WI38 (cell line): ENCODE measurements around the gene IL36RN.

Source experiments
- H3K4me3 ChIP-seq: 2 replicates; pipeline ENCODE4 v1.5.1; 2011; ENCODE audit warnings: low read depth, mild to moderate bottlenecking, control low read depth, low read length
- TF ChIP-seq, protein P1 (sequence below): IDR thresholded peaks from 2 replicates; pipeline ENCODE4 v1.5.1; 2012; ENCODE audit warnings: low read depth, mild to moderate bottlenecking, control low read depth, low read length

IL36RN gene

DNA sequence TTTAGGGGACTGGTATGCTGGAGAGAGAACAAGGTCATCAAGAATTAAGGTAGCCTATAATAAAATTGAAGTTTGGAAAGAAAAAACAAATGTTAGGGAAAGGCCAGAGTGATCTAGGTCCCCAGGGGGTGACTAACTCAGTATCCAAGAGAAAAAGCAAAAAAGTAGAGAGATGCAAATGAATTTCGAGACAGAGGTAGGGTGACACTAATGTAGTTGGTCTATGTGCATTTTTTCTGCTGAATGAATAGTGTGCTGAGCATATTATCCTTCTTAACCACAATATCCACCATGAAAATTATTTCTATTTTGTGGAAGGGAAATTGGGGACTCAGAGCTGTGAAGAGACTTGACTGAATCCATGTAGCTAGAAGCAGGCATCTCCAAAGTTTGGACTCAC, 44.0 kb upstream of the IL36RN start:
- TF ChIP-seq, protein P1, sequence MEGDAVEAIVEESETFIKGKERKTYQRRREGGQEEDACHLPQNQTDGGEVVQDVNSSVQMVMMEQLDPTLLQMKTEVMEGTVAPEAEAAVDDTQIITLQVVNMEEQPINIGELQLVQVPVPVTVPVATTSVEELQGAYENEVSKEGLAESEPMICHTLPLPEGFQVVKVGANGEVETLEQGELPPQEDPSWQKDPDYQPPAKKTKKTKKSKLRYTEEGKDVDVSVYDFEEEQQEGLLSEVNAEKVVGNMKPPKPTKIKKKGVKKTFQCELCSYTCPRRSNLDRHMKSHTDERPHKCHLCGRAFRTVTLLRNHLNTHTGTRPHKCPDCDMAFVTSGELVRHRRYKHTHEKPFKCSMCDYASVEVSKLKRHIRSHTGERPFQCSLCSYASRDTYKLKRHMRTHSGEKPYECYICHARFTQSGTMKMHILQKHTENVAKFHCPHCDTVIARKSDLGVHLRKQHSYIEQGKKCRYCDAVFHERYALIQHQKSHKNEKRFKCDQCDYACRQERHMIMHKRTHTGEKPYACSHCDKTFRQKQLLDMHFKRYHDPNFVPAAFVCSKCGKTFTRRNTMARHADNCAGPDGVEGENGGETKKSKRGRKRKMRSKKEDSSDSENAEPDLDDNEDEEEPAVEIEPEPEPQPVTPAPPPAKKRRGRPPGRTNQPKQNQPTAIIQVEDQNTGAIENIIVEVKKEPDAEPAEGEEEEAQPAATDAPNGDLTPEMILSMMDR, result no peak
- no peak overlapping the region for H3K4me3 ChIP-seq

DNA sequence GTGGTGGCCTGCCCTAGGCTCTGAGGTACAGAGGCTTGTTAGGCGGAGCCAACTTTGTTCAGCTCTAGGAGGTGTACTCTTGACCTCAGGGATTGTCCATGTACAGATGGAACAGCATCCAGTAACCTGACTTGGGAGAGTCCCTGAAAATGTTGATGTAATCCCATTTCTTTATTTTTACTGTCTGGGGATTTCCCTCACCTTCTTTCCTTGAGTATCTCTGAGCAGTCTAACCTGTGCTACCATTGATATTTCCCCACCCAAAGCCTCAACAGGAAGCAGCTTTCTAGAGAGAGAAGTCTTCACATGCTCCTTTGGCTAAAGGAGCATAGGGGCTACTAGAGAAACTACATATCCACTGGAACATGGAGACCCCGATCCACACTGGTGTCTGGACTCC, 43.3 kb upstream of the IL36RN start:
- H3K4me3 ChIP-seq, result no peak overlapping the region
- TF ChIP-seq, protein P1, result no peak

DNA sequence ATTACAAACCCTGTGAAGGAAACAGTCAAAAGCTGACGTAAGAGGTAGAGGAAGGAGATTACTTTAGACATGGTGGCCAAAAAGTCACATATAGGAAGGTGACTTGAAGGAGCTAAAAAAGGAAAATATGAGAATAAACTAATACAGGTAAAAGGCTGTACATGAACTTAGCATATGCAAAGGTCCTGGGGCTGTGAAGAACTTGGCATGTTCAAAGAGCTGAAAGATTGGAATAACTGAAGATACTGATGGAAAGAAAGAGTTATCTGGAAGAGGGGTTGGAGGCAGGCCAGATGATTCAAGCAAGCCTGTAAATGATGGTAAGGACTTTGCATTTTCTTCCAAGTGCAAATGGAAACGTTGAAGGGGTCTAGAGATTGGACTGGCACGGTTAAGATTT, 40.5 kb upstream of the IL36RN start:
- TF ChIP-seq, protein P1, result no peak
- no peak overlapping the region for H3K4me3 ChIP-seq

DNA sequence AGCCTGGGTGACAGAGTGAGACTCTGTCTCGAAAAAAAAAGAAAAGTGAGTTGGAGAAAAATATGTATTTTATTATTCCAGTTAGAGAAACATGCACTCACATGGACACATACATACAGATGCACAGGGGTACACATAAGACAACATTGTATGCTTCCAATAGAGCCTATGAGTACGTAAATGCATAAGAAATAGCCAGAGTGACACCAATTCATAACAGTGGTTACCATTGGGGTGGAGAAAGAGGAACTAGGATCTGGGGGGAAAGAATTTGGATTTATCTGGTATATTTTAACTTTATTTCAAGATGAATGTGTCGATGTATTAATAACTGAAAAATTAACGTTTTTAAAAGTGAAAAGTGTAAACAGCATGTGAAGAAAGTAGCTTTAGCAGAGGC, 37.7 kb upstream of the IL36RN start:
- TF ChIP-seq, protein P1, result no peak
- H3K4me3 ChIP-seq, result no peak overlapping the region

DNA sequence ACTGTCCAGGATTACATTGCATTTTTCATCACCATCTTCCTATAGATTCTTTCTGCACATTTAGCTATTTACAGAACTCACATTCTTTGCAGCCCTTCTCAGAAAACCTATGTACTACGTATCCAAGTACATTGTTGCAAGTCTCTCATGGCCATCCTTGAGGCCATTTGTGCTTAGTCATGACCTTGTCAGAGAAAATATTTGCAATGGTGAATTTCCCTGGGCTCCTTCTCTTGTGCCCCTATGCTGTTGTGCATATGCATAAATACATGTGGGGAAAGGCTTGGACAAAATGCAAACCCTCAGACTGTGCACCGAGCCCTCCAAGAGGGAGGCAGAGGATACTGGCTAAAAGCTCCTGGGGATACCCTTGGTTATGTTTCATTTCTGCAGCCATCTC, 34.2 kb upstream of the IL36RN start:
- H3K4me3 ChIP-seq, result no peak overlapping the region
- TF ChIP-seq, protein P1, result no peak

DNA sequence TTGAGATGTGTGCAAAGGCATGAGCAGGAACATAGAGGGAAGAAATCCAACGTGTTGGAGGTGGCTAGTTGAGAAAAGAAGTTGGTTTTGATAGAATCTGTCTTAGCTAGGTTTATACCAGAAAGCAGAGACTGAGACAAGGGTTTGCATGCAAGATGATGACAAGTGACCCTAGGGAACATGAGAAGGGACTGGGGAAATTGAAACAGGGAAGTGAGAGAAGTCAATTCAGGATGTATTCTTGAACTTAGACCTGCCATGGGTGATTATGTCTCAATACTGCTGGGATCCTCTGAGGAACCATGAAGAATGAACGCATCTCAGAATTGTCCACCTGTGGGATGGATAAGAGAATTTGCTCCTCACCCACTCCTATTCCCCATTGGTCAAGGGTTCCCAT, 33.3 kb upstream of the IL36RN start:
- no peak overlapping the region for H3K4me3 ChIP-seq
- TF ChIP-seq, protein P1, result no peak

DNA sequence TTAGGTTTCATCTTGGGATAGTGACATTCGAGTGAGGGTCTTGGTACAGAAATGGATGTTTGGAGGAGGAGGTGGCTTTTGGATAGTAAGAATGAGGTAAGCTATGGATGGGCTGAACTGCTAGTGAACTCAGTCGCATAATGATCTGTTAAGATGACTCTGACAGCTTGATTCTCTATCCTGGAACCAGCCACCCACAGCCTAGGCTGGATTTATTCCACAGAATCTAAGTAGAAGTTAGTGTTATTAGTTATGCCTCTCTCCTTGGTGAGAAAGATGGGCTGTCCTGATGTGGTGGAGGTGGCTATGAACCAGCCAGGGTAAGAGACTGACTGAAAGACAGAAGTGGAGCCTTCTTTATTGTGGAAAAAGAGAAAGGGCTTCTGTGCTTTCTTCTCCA, 31.3 kb upstream of the IL36RN start:
- TF ChIP-seq, protein P1, result no peak
- H3K4me3 ChIP-seq, result no peak overlapping the region
